H1 (cell line): ENCODE measurements around the gene KLK1. TPM values are rescaled to one million over a fixed set of nuclear protein-coding genes. Genes with fewer than 3 reads are reported as not detected.

ENCODE experiments used
- ASH2L ChIP-seq: fragments of 200-600, 300-600 bp; sonication (generic); IDR thresholded peaks from one replicate; pipeline ENCODE4 v1.7.1; 2017; ENCODE audit warnings: low read length
- BACH1 ChIP-seq: IDR thresholded peaks from 2 replicates; pipeline ENCODE4 v1.6.1; 2012; ENCODE audit warnings: low read length, improper control_type of control experiment
- CEBPB ChIP-seq: IDR thresholded peaks from 2 replicates; pipeline ENCODE4 v1.6.1; 2012; ENCODE audit warnings: low read depth, low read length
- CHD1 ChIP-seq: IDR thresholded peaks from 2 replicates; pipeline ENCODE4 v1.6.1; 2012; ENCODE audit warnings: low read depth, low read length, improper control_type of control experiment
- CHD2 ChIP-seq: IDR thresholded peaks from 2 replicates; pipeline ENCODE4 v1.6.1; 2012; ENCODE audit warnings: low read length, improper control_type of control experiment
- CREB1 ChIP-seq: IDR thresholded peaks from 2 replicates; pipeline ENCODE4 v1.6.1; 2012; ENCODE audit warnings: inconsistent platforms
- E2F6 ChIP-seq: IDR thresholded peaks from 2 replicates; pipeline ENCODE4 v1.6.1; 2012; ENCODE audit warnings: inconsistent platforms
- FOSL1 ChIP-seq: IDR thresholded peaks from 2 replicates; pipeline ENCODE4 v1.6.1; 2011; ENCODE audit warnings: mild to moderate bottlenecking, low read depth, low read length, moderate library complexity; ENCODE audit not compliant: insufficient read depth
- KDM1A ChIP-seq: fragments of 200-600, 300-600 bp; sonication (generic); IDR thresholded peaks from 2 replicates; pipeline ENCODE4 v1.7.1; 2016; ENCODE audit warnings: mild to moderate bottlenecking, low read length, borderline replicate concordance
- KDM4A ChIP-seq: IDR thresholded peaks from one replicate; pipeline ENCODE4 v1.7.1; 2012; ENCODE audit warnings: low read depth, mild to moderate bottlenecking, moderate library complexity, low read length, inconsistent platforms; ENCODE audit not compliant: severe bottlenecking
- KDM5A ChIP-seq: fragments of 200-600 bp; IDR thresholded peaks from 2 replicates; pipeline ENCODE4 v1.7.1; 2012; ENCODE audit warnings: mild to moderate bottlenecking, low read length, inconsistent platforms, mixed read lengths
- MAFK ChIP-seq: IDR thresholded peaks from 2 replicates; pipeline ENCODE4 v1.6.1; 2012; ENCODE audit warnings: low read depth, mild to moderate bottlenecking, improper control_type of control experiment, low read length
- MAX ChIP-seq: IDR thresholded peaks from 2 replicates; pipeline ENCODE4 v1.6.1; 2012; ENCODE audit warnings: inconsistent platforms
- NRF1 ChIP-seq: IDR thresholded peaks from 2 replicates; pipeline ENCODE4 v1.6.1; 2011; ENCODE audit warnings: mild to moderate bottlenecking, low read depth, low read length, improper control_type of control experiment
- PHF8 ChIP-seq: fragments of 200-600 bp; sonication (generic); conservative IDR thresholded peaks from 2 replicates; pipeline ENCODE4 v1.7.1; 2012; ENCODE audit warnings: low read depth, mild to moderate bottlenecking, inconsistent platforms, low read length, moderate library complexity
- POLR2AphosphoS5 ChIP-seq: IDR thresholded peaks from 2 replicates; pipeline ENCODE4 v1.6.1; 2011; ENCODE audit warnings: low read depth, low read length
- POU5F1 ChIP-seq: IDR thresholded peaks from 2 replicates; pipeline ENCODE4 v1.6.1; 2011; ENCODE audit warnings: low read depth, mild to moderate bottlenecking, low read length, moderate library complexity
- RBBP5 ChIP-seq: IDR thresholded peaks from 2 replicates; pipeline ENCODE4 v1.7.1; 2012; ENCODE audit warnings: low read depth, mild to moderate bottlenecking, inconsistent platforms, low read length, moderate library complexity, borderline replicate concordance
- SP1 ChIP-seq: IDR thresholded peaks from 2 replicates; pipeline ENCODE4 v1.6.1; 2011; ENCODE audit warnings: low read depth, low read length
- SUZ12 ChIP-seq: fragments of 200-600 bp; sonication (generic); IDR thresholded peaks from 2 replicates; pipeline ENCODE4 v1.6.1; 2012; ENCODE audit warnings: mild to moderate bottlenecking, inconsistent platforms, low read length, moderate library complexity, mixed read lengths
- TAF1 ChIP-seq: IDR thresholded peaks from 2 replicates; pipeline ENCODE4 v1.6.1; 2011; ENCODE audit warnings: mild to moderate bottlenecking, low read depth, low read length
- TCF12 ChIP-seq: IDR thresholded peaks from 2 replicates; pipeline ENCODE4 v1.6.1; 2011; ENCODE audit warnings: low read depth, mild to moderate bottlenecking, low read length
- polyA plus RNA-seq, 7 experiments: library from polyadenylated mRNA; depleted of rRNA in 3 of 7; stranded (reverse) in 5 of 7; unstranded in 2 of 7; fragments of >200 nt in 5 of 7; fragments of 200-250 nt in 2 of 7; gene quantifications; 1 replicate in 5 of 7; 2 replicates in 1 of 7; 4 replicates in 1 of 7; pipeline versions ENCODE4 v1.2.1 to v1.2.3, GENCODE V29; 2011 to 2013; ENCODE audit warnings: missing spikeins in 2 of 7, mixed read lengths in 2 of 7
- total RNA-seq: library from RNA; stranded (reverse); fragmentation: NEBNext Ultra II Directional; extraction: Animal tissue kit (Norgen Biotek cat#: 25700); gene quantifications from 2 replicates; pipeline ENCODE4 v1.2.1, GENCODE V29; 2021
- TF ChIP-seq, protein P1 (sequence below): IDR thresholded peaks from 2 replicates; pipeline ENCODE4 v1.6.1; 2011; ENCODE audit warnings: low read depth, mild to moderate bottlenecking, low read length; ENCODE audit not compliant: insufficient read depth
- TF ChIP-seq, protein P2 (sequence below): IDR thresholded peaks from 2 replicates; pipeline ENCODE4 v1.6.1; 2011; ENCODE audit warnings: low read length, improper control_type of control experiment

KLK1 gene
- total and polyA plus RNA-seq, 2 of the 8 experiments (the other 6 are each of a cell fraction or from before 2014, with no cell fraction given) = 3.4 to 4.0 TPM

- TF ChIP-seq ASH2L (peak; percentile 76), KDM5A (no peak), MAX (peak; percentile 55; the same call in 1 of the 2 replicates), SP1 (no peak), E2F6 (no peak; the same call in 1 of the 2 replicates), KDM1A (no peak), PHF8 (peak; percentile 63), NRF1 (no peak), CREB1 (peak; percentile 83), KDM4A (peak; percentile 89), TCF12 (no peak), BACH1 (0 out of 2 replicates have a peak, but pooled peaks have one; percentile 32), MAFK (no peak), CEBPB (no peak), CHD2 (no peak; the same call in 1 of the 2 replicates), POU5F1 (no peak), CHD1 (no peak), SUZ12 (no peak), FOSL1 (no peak), POLR2AphosphoS5 (no peak), RBBP5 (peak; percentile 95), TAF1 (no peak)
- TF ChIP-seq, protein P1, sequence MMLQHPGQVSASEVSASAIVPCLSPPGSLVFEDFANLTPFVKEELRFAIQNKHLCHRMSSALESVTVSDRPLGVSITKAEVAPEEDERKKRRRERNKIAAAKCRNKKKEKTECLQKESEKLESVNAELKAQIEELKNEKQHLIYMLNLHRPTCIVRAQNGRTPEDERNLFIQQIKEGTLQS = no peak
- TF ChIP-seq, protein P2, sequence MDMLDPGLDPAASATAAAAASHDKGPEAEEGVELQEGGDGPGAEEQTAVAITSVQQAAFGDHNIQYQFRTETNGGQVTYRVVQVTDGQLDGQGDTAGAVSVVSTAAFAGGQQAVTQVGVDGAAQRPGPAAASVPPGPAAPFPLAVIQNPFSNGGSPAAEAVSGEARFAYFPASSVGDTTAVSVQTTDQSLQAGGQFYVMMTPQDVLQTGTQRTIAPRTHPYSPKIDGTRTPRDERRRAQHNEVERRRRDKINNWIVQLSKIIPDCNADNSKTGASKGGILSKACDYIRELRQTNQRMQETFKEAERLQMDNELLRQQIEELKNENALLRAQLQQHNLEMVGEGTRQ = no peak
Measured at GRCh38 chr19:50835785-50836542, 12.4 kb upstream of the KLK1 start (continued).
